Measurements from ENCODE around the gene IGSF8.

GRCh38 chr1:160115545-160116282, 17.3 kb upstream of the IGSF8 start, which contains the start of gene ATP1A2:
- TF ChIP-seq CTCF (IDR thresholded peaks at IDR 0.05) (no peak), POLR2A (IDR thresholded peaks at IDR 0.05) (no peak)
